H1 (cell line): Measurements from ENCODE around the gene RGS7BP. TPM values are rescaled to one million over a fixed set of nuclear protein-coding genes. Genes with fewer than 3 reads are reported as not detected.
A peak's percentile ranks its signal among the peaks of the same experiment; 100 is the strongest.

Experiments used
- CTCF ChIA-PET: fragments of 300-600 bp; sonication (Branson Sonifier 250); formaldehyde crosslinking; loops from one replicate; lab custom pipeline; 2021; ENCODE audit not compliant: partially characterized antibody; lab: Charles Lee
- POLR2A ChIA-PET: fragments of 300-600 bp; sonication (Branson Sonifier 250); formaldehyde crosslinking; loops from one replicate; lab custom pipeline; 2021; ENCODE audit warnings: inconsistent platforms; ENCODE audit not compliant: partially characterized antibody; lab: Charles Lee
- DNase-seq, 2 experiments: peaks; one replicate each; pipeline versions ENCODE4 v3.0.0 to v3.0.0-alpha.2; 2010 to 2022; ENCODE audit warnings: low spot score in 2 of 2, low read depth in 1 of 2, mixed read lengths in 1 of 2
- FAIRE-seq: peaks from 2 replicates; lab custom pipeline; 2011; peaks lifted over from hg19 to GRCh38; lab: Jason Lieb, UNC
- H2AFZ ChIP-seq: 2 replicates; pipeline ENCODE4 v1.8.1; 2012; ENCODE audit warnings: low read length, inconsistent platforms
- H2AK5ac ChIP-seq: 2 replicates; pipeline ENCODE4 v1.6.1; 2013; ENCODE audit warnings: low read depth, low read length
- H2BK120ac ChIP-seq: replicated peaks from 2 replicates; pipeline ENCODE3; 2013; ENCODE audit warnings: low read depth, low read length, inconsistent platforms
- H2BK12ac ChIP-seq: 2 replicates; pipeline ENCODE4 v1.6.1; 2013; ENCODE audit warnings: low read depth, low read length
- H2BK15ac ChIP-seq: 2 replicates; pipeline ENCODE4 v1.6.1; 2013; ENCODE audit warnings: low read length
- H2BK20ac ChIP-seq: 2 replicates; pipeline ENCODE4 v1.6.1; 2013; ENCODE audit warnings: low read length
- H2BK5ac ChIP-seq: 2 replicates; pipeline ENCODE4 v1.6.1; 2013; ENCODE audit warnings: low read depth, low read length
- H3K14ac ChIP-seq: 2 replicates; pipeline ENCODE4 v1.6.1; 2013; ENCODE audit warnings: inconsistent platforms; ENCODE audit not compliant: insufficient read length
- H3K18ac ChIP-seq: 2 replicates; pipeline ENCODE4 v1.6.1; 2013; ENCODE audit warnings: low read length; ENCODE audit errors: extremely low read depth
- H3K23ac ChIP-seq: 2 replicates; pipeline ENCODE4 v1.6.1; 2013; ENCODE audit warnings: inconsistent platforms; ENCODE audit not compliant: insufficient read length
- H3K23me2 ChIP-seq: 2 replicates; pipeline ENCODE4 v1.6.1; 2013; ENCODE audit warnings: low read depth, low read length
- H3K27ac ChIP-seq: 2 replicates; pipeline ENCODE4 v1.6.1; 2011; ENCODE audit warnings: low read depth, low read length, inconsistent platforms
- H3K27me3 ChIP-seq, 4 experiments: replicated peaks in 1 of 4; 1 replicate in 1 of 4; 2 replicates in 3 of 4; pipeline versions ENCODE4 v1.6.1 to v1.8.1; 2011 to 2013; ENCODE audit warnings: low read length in 3 of 4, mild to moderate bottlenecking in 3 of 4, inconsistent platforms in 2 of 4, mixed read lengths in 2 of 4, moderate library complexity in 1 of 4; ENCODE audit not compliant: control insufficient read depth in 3 of 4, insufficient read depth in 3 of 4; ENCODE audit errors: extremely low read depth in 1 of 4
- H3K36me3 ChIP-seq, 4 experiments: 2 replicates each; pipeline versions ENCODE4 v1.6.1 to v1.8.1; 2011 to 2013; ENCODE audit warnings: mild to moderate bottlenecking in 4 of 4, low read length in 3 of 4, moderate library complexity in 2 of 4, control low read depth in 1 of 4, inconsistent platforms in 1 of 4; ENCODE audit not compliant: insufficient read depth in 4 of 4, control insufficient read depth in 2 of 4
- H3K4ac ChIP-seq: replicated peaks from 2 replicates; pipeline ENCODE3; 2013; ENCODE audit warnings: low read length, low read depth, mixed read lengths, inconsistent platforms; ENCODE audit not compliant: insufficient read length
- H3K4me1 ChIP-seq, 4 experiments: replicated peaks in 1 of 4; 1 replicate in 1 of 4; 2 replicates in 3 of 4; pipeline versions ENCODE4 v1.6.1 to v1.8.1; 2011 to 2013; ENCODE audit warnings: low read length in 3 of 4, inconsistent platforms in 2 of 4, mixed read lengths in 1 of 4; ENCODE audit not compliant: insufficient read depth in 4 of 4, control insufficient read depth in 3 of 4
- H3K4me2 ChIP-seq, 2 experiments: 2 replicates each; pipeline versions ENCODE4 v1.6.1 to v1.8.1; 2011 to 2013; ENCODE audit warnings: low read depth in 2 of 2, low read length in 2 of 2, control low read depth in 1 of 2, inconsistent platforms in 1 of 2, mild to moderate bottlenecking in 1 of 2; ENCODE audit not compliant: insufficient read depth in 1 of 2
- H3K4me3 ChIP-seq, 4 experiments: fragments of 200-600, 300-600 bp in 1 of 4; sonication (generic), shearing (Covaris generic), sonication (Bioruptor Twin) in 1 of 4; 2 replicates each; pipeline versions ENCODE4 v1.5.1 to v1.8.1; 2011 to 2016; ENCODE audit warnings: low read length in 4 of 4, low read depth in 3 of 4, control low read depth in 2 of 4, inconsistent platforms in 2 of 4, mild to moderate bottlenecking in 2 of 4, mixed read lengths in 1 of 4, moderate library complexity in 1 of 4; ENCODE audit not compliant: insufficient read depth in 2 of 4; ENCODE audit errors: extremely low read depth in 1 of 4
- H3K56ac ChIP-seq: replicated peaks from 2 replicates; pipeline ENCODE3; 2013; ENCODE audit warnings: low read depth, mild to moderate bottlenecking, mixed read lengths, low read length, inconsistent platforms; ENCODE audit not compliant: insufficient read length
- H3K79me1 ChIP-seq: 2 replicates; pipeline ENCODE4 v1.6.1; 2013; ENCODE audit warnings: low read depth, low read length, control low read depth
- H3K79me2 ChIP-seq, 2 experiments: 2 replicates each; pipeline versions ENCODE4 v1.6.1 to v1.8.1; 2012 to 2013; ENCODE audit warnings: low read length in 2 of 2, mild to moderate bottlenecking in 2 of 2, inconsistent platforms in 1 of 2; ENCODE audit not compliant: insufficient read depth in 2 of 2, control insufficient read depth in 1 of 2
- H3K9ac ChIP-seq, 4 experiments: replicated peaks in 1 of 4; 1 replicate in 1 of 4; 2 replicates in 3 of 4; pipeline versions ENCODE4 v1.6.1 to v1.8.1; 2011 to 2013; ENCODE audit warnings: low read depth in 3 of 4, low read length in 3 of 4, control low read depth in 2 of 4, mild to moderate bottlenecking in 2 of 4, moderate library complexity in 2 of 4, inconsistent platforms in 1 of 4; ENCODE audit errors: extremely low read depth in 1 of 4
- H3K9me3 ChIP-seq, 2 experiments: 2 replicates each; pipeline versions ENCODE4 v1.6.1 to v1.8.1; 2012 to 2013; ENCODE audit warnings: mild to moderate bottlenecking in 2 of 2, moderate library complexity in 2 of 2, control low read depth in 1 of 2, inconsistent platforms in 1 of 2, low read depth in 1 of 2, low read length in 1 of 2, mixed read lengths in 1 of 2; ENCODE audit not compliant: insufficient read depth in 2 of 2
- H4K20me1 ChIP-seq, 2 experiments: replicated peaks in 1 of 2; 2 replicates each; pipeline versions ENCODE3 to v1.8.1; 2011 to 2013; ENCODE audit warnings: inconsistent platforms in 2 of 2, low read length in 2 of 2, mild to moderate bottlenecking in 1 of 2; ENCODE audit not compliant: insufficient read depth in 2 of 2, control insufficient read depth in 1 of 2
- H4K5ac ChIP-seq: 2 replicates; pipeline ENCODE4 v1.6.1; 2013; ENCODE audit warnings: low read length, low read depth, mixed read lengths, inconsistent platforms; ENCODE audit not compliant: insufficient read length
- H4K8ac ChIP-seq: 2 replicates; pipeline ENCODE4 v1.8.0; 2013; ENCODE audit warnings: mild to moderate bottlenecking, moderate library complexity, low read length, inconsistent platforms; ENCODE audit not compliant: insufficient read depth; ENCODE audit errors: extremely low read depth
- H4K91ac ChIP-seq: replicated peaks from 2 replicates; pipeline ENCODE3; 2013; ENCODE audit warnings: low read length, mixed read lengths, inconsistent platforms; ENCODE audit not compliant: insufficient read length
- BCL11A ChIP-seq, 2 experiments: IDR thresholded peaks; one replicate each; pipeline ENCODE4 v1.6.1; 2011; ENCODE audit warnings: low read depth in 2 of 2, low read length in 2 of 2, mild to moderate bottlenecking in 2 of 2
- BRCA1 ChIP-seq: IDR thresholded peaks from 2 replicates; pipeline ENCODE4 v1.6.1; 2012; ENCODE audit warnings: low read depth, low read length, improper control_type of control experiment
- CEBPB ChIP-seq: IDR thresholded peaks from 2 replicates; pipeline ENCODE4 v1.6.1; 2012; ENCODE audit warnings: low read depth, low read length
- GTF2F1 ChIP-seq: IDR thresholded peaks from 2 replicates; pipeline ENCODE4 v1.6.1; 2012; ENCODE audit warnings: low read depth, low read length, improper control_type of control experiment, borderline replicate concordance
- RAD21 ChIP-seq, 2 experiments: IDR thresholded peaks in 1 of 2; conservative IDR thresholded peaks in 1 of 2; 2 replicates each; pipeline ENCODE4 v1.6.1; 2011; ENCODE audit warnings: low read depth in 2 of 2, low read length in 2 of 2, improper control_type of control experiment in 1 of 2, inconsistent platforms in 1 of 2, mild to moderate bottlenecking in 1 of 2, moderate library complexity in 1 of 2
- RBBP5 ChIP-seq: IDR thresholded peaks from 2 replicates; pipeline ENCODE4 v1.7.1; 2012; ENCODE audit warnings: low read depth, mild to moderate bottlenecking, inconsistent platforms, low read length, moderate library complexity, borderline replicate concordance
- SIX5 ChIP-seq: IDR thresholded peaks from 2 replicates; pipeline ENCODE4 v1.6.1; 2011; ENCODE audit warnings: mild to moderate bottlenecking, low read depth, low read length
- TCF12 ChIP-seq: IDR thresholded peaks from 2 replicates; pipeline ENCODE4 v1.6.1; 2011; ENCODE audit warnings: low read depth, mild to moderate bottlenecking, low read length
- YY1 ChIP-seq: IDR thresholded peaks from 2 replicates; pipeline ENCODE4 v1.6.1; 2011; ENCODE audit warnings: low read depth, mild to moderate bottlenecking, low read length
- ZNF274 ChIP-seq: IDR thresholded peaks from 2 replicates; pipeline ENCODE4 v1.7.0; 2012; ENCODE audit warnings: low read length, borderline replicate concordance; ENCODE audit errors: extremely low read depth
- WGBS, 2 experiments: shearing (Covaris generic) in 1 of 2; methylation state at CpG; one replicate each; pipeline versions ENCODE4 v1.1.6 to v1.1.7; 2013 to 2015; ENCODE audit warnings: low lambda C conversion rate in 2 of 2, mixed read lengths in 2 of 2, inconsistent platforms in 1 of 2, low coverage in 1 of 2, missing lambda C conversion rate in 1 of 2; ENCODE audit not compliant: insufficient replicate concordance in 2 of 2, insufficient coverage in 1 of 2, insufficient read length in 1 of 2; ENCODE audit errors: extremely low coverage in 1 of 2, missing lambda C conversion rate in 1 of 2; 5-methylcytosine and 5-hydroxymethylcytosine counted together
- polyA plus RNA-seq, 7 experiments: library from polyadenylated mRNA; depleted of rRNA in 3 of 7; stranded (reverse) in 5 of 7; unstranded in 2 of 7; fragments of >200 nt in 5 of 7; fragments of 200-250 nt in 2 of 7; gene quantifications; 1 replicate in 5 of 7; 2 replicates in 1 of 7; 4 replicates in 1 of 7; pipeline versions ENCODE4 v1.2.1 to v1.2.3, GENCODE V29; 2011 to 2013; ENCODE audit warnings: missing spikeins in 2 of 7, mixed read lengths in 2 of 7
- total RNA-seq: library from RNA; stranded (reverse); fragmentation: NEBNext Ultra II Directional; extraction: Animal tissue kit (Norgen Biotek cat#: 25700); gene quantifications from 2 replicates; pipeline ENCODE4 v1.2.1, GENCODE V29; 2021
- TF ChIP-seq, protein P1 (sequence below): IDR thresholded peaks from 2 replicates; pipeline ENCODE4 v1.6.1; 2011; ENCODE audit warnings: low read depth, mild to moderate bottlenecking, low read length; ENCODE audit not compliant: insufficient read depth

RGS7BP gene
- total and polyA plus RNA-seq, 2 of the 8 experiments (the other 6 are each of a cell fraction or from before 2014, with no cell fraction given): 0.65 to 2.3 TPM

DNA sequence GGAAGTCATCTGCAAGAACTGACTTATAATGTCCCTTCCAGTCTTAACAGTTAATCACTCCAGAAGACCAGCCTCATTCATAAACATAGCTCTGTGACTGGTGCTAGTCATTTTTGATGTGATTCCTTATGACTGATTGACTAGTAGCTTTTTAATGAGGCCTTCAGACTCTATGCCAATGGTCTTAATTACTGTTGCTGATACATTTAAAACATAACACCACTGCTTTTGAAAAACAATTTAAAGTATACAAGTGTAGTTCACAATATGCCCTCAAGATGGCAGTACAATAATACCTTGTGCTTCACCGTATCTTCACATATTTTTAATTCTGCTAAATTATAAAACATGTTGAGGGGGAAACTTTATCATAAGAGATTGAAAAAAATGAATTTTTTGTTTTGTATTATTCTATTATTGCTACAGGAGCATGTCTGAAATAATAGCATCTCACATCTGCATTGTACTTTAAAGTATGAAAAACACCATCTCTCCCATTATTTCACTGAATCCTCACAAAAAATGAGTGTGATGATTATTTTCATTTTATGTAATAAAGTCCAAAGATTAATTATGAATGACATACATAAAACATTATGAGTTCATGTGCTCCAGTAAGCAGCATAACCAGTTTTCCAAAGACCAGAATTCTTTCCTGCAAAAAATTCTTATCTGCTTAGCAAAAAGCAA lies 129.3 kb downstream of the RGS7BP start:
- WGBS, 2 experiments: 2% methylated on average over 1 of the region's 1 CpG; no CpG with 5 or more reads in 1 of the 2 experiments
- CTCF ChIA-PET: interaction anchor here (0.5 to 7.0 kb wide), 35 partner anchors 8 to 853 kb away, joined by 3 to 76 read pairs (median 4); partner anchors contain the start of genes CWC27 and SREK1IP1
- Histone ChIP-seq H2BK15ac (no peak overlapping the region), H3K23ac (no peak overlapping the region), H2BK12ac (no peak overlapping the region), H3K23me2 (no peaks in the 10 kb centered on the region; the same call in 1 of the 2 replicates), H2BK5ac (no peak overlapping the region), H3K56ac (no peak overlapping the region), H2AFZ (no peak overlapping the region), H2BK20ac (no peak overlapping the region), H3K4me1 (peaks cover 0 to 3% (median 1%) of the 10 kb centered on the region in 4 experiments; a peak in 3 of 7 replicates), H3K79me1 (no peaks in the 10 kb centered on the region), H4K20me1 (no peaks in the 10 kb centered on the region), H3K79me2 (no peaks in the 10 kb centered on the region), H3K14ac (no peak overlapping the region), H3K9me3 (no peaks in the 10 kb centered on the region), H3K36me3 (no peaks in the 10 kb centered on the region), H3K9ac (no peak overlapping the region), H2BK120ac (no peak overlapping the region), H4K91ac (no peak overlapping the region), H3K27me3 (no peaks in the 10 kb centered on the region), H4K8ac (no peak overlapping the region), H3K27ac (no peak overlapping the region), H3K4ac (no peak overlapping the region), H3K18ac (no peak overlapping the region), H3K4me3 (no peak overlapping the region), H3K4me2 (no peak overlapping the region), H4K5ac (no peak overlapping the region), H2AK5ac (no peak overlapping the region)
- POLR2A ChIA-PET: interaction anchor here (0.8 to 1.5 kb wide), 2 partner anchors 133 to 147 kb away, joined by 3 read pairs; partner anchors contain the start of gene SREK1IP1
- DNase-seq: no peak
- FAIRE-seq: no peak
- TF ChIP-seq TCF12 (no peak), CEBPB (no peak), RAD21 (IDR thresholded peaks at IDR 0.05 in 1 of 2, conservative IDR thresholded peaks at IDR 0.05 in 1 of 2; ENCODE audit: low read depth in 2 of 2, low read length in 2 of 2) (peak; percentile 66 to 86), BRCA1 (no peak), SIX5 (no peak), GTF2F1 (no peak), YY1 (no peak), ZNF274 (no peak), BCL11A (IDR thresholded peaks at IDR 0.05; ENCODE audit: low read depth in 2 of 2, low read length in 2 of 2) (no peak), RBBP5 (no peak)
- TF ChIP-seq, protein P1, sequence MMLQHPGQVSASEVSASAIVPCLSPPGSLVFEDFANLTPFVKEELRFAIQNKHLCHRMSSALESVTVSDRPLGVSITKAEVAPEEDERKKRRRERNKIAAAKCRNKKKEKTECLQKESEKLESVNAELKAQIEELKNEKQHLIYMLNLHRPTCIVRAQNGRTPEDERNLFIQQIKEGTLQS: no peak
